Keratinocyte (primary cell): ENCODE results near the gene RBP5.

Experiments used
- EZH2 ChIP-seq: IDR thresholded peaks from one replicate; pipeline ENCODE4 v1.6.1; 2012; ENCODE audit warnings: inconsistent platforms, mild to moderate bottlenecking, low read length, moderate library complexity
- TF ChIP-seq, protein P1 (sequence below), 3 experiments: IDR thresholded peaks in 1 of 3; conservative IDR thresholded peaks in 1 of 3; optimal IDR thresholded peaks in 1 of 3; 2 replicates in 2 of 3; 3 replicates in 1 of 3; pipeline versions ENCODE3 to v1.5.1; 2011; ENCODE audit warnings: low read length in 3 of 3, mild to moderate bottlenecking in 3 of 3, moderate library complexity in 2 of 3, control low read depth in 1 of 3, inconsistent platforms in 1 of 3; ENCODE audit not compliant: insufficient read depth in 2 of 3; ENCODE audit errors: extremely low read depth in 1 of 3

DNA sequence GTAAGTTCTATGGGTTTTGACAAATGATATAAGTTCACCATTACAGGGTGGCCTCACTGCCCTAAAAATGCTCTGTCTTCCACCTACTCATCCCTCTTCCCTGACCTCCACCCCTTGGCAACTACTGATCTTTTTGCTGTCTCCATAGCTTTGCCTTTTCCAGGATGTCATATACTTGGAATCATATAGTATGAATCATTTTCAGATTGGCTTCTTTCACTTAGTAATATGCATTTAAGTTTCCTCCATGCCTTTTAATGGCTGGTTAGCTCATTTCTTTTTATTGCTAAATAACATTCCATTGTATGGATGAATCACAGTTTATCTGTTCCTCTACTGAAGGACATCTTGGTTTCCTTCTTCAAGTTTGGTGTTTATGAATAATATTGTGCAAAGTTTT lies 46.8 kb upstream of the RBP5 start:
- TF ChIP-seq EZH2: no peak
- TF ChIP-seq, protein P1, sequence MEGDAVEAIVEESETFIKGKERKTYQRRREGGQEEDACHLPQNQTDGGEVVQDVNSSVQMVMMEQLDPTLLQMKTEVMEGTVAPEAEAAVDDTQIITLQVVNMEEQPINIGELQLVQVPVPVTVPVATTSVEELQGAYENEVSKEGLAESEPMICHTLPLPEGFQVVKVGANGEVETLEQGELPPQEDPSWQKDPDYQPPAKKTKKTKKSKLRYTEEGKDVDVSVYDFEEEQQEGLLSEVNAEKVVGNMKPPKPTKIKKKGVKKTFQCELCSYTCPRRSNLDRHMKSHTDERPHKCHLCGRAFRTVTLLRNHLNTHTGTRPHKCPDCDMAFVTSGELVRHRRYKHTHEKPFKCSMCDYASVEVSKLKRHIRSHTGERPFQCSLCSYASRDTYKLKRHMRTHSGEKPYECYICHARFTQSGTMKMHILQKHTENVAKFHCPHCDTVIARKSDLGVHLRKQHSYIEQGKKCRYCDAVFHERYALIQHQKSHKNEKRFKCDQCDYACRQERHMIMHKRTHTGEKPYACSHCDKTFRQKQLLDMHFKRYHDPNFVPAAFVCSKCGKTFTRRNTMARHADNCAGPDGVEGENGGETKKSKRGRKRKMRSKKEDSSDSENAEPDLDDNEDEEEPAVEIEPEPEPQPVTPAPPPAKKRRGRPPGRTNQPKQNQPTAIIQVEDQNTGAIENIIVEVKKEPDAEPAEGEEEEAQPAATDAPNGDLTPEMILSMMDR (optimal IDR thresholded peaks at IDR 0.05 in 1 of 3, IDR thresholded peaks at IDR 0.05 in 1 of 3, conservative IDR thresholded peaks at IDR 0.05 in 1 of 3; ENCODE audit: extremely low read depth in 1 of 3, insufficient read depth in 2 of 3, low read length in 3 of 3): no peak
